ENCODE results near the gene SUMF1.
"Not testable (repeated sequence)": the region's sequence is repeated elsewhere in the genome, so short reads cannot be mapped to it uniquely, and the experiment has no call there.

The SUMF1 gene

DNA sequence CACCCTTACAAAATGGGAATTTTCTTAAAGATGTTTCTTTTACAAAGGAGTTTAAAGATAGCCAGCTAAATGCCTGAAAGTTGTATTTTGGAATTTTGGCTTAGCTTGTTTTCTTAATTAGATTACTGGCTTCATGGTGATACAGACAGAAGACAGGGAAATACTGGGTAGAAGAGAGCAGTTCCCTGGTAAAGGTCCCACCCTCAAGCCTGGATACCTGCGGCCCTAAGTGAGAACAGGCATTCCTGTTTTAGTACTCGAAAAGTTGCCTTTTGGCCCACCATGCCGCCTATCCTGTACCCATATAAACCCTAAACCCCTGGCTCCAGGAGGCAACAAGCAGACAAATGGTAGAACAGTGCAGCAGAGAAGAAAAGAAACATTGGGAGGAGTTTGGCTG, 134.5 kb downstream of the SUMF1 start:
- no peak for DNase-seq

- DNase-seq: no peak
Measured at GRCh38 chr3:4332111-4332510, 135.0 kb downstream of the SUMF1 start.

DNA sequence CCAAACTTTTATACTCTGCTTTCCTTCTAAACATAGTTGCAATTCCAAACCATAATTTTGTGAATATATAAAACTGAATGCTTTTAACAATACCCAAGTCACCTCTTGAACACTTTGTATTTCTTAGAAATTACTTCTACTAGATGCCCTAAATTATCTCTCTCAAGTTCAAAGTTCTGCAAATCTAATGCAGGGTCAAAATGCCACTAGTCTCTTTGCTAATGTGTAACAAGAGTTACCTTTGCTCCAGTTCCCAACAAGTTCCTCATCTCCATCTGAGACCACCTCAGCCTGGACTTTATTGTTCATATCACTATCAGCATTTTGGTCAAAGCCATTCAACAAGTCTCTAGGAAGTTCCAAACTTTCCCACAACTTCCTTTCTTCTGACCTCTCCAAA, 137.3 kb downstream of the SUMF1 start:
- DNase-seq: not testable (repeated sequence)

DNA sequence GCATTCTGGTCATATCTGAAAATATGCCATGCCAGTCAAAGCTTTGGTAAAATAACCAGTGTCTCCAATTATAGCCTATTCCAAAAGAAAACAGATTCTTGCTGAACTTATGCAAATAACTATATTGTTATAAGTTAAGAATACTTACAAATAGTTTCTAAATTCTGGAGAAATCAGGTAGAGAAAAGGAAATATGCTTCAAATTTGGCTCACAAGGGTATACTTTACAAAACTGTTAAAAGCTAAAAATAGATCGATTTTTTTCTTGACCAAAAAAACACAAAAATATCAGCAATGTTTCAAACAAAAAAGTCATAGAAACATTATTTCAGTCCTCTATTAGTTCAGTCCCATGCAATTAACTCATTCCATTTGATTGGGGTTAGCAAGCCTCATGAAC, 140.2 kb downstream of the SUMF1 start:
- DNase-seq: no peak

DNA sequence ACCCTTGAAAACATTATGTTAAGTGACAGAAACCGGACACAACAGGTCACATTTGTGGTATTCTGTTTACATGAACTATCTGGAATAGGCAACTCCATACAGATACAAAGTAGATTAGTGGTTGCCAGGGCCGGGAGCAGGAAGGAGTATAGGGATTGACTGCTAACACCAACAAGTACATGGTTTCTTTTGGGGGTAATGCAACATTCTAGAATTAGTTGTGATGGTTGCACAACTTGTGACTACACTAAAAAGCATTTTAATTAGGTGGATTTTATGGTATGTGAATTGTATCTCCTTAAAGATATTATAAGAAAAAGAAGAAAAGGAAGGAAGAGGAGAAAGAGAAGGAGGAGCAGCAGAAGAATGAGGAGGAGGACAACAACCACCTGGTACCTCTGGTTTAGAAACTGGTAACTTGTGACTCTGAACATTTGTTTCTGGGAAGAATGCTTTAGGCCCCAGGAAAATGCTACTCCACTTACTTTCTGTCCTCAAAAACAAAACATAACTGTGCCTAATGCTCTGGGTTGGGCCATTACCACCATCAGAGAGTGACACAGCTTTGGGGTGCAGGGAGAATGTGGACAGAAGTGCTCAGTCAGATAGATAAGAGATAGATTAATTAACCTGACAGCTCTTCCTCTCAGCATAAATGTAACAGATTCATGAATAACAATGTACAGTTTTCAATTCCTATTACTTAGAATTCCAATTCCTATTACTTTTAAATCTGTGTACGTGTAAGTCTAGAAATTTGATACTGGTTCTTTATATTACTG, 143.6 kb downstream of the SUMF1 start:
- DNase-seq: no peak

DNA sequence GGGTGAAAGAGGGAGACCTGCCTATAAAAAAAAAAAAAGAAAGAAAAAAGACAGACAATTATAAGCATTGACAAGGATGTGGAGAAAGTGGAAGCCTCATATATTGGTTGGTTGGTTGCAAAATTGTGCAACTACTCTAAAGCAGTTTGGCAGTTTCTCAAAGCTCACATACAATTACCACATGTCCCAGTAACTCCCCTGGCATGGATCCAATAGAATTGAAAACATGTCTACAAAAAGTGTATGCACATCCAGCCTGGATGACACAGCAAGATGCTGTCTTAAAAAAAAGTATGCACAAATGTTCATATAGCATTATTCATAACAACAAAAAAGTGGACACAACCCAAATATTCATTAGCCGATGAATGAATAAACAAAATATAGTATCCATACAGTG, 144.4 kb downstream of the SUMF1 start:
- DNase-seq: no peak

DNA sequence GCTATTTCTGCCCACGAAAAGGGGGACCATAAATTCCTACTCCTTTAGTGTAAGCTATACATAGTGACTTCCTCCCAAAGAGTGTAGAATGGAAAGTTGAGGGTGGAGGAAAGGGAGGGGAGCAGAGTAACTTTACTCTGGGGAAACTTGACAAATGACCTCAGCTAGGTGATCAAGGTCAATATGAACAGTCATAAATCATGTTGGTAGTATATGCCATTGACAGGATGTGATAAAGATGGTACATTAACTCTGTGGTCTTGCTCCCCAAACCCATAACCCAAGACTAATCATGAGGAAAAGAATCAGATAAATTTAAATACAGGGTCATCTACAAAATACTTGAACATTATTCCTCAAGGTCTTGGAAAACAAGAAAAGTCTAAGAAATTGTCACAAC, 145.3 kb downstream of the SUMF1 start:
- no peak for DNase-seq

DNA sequence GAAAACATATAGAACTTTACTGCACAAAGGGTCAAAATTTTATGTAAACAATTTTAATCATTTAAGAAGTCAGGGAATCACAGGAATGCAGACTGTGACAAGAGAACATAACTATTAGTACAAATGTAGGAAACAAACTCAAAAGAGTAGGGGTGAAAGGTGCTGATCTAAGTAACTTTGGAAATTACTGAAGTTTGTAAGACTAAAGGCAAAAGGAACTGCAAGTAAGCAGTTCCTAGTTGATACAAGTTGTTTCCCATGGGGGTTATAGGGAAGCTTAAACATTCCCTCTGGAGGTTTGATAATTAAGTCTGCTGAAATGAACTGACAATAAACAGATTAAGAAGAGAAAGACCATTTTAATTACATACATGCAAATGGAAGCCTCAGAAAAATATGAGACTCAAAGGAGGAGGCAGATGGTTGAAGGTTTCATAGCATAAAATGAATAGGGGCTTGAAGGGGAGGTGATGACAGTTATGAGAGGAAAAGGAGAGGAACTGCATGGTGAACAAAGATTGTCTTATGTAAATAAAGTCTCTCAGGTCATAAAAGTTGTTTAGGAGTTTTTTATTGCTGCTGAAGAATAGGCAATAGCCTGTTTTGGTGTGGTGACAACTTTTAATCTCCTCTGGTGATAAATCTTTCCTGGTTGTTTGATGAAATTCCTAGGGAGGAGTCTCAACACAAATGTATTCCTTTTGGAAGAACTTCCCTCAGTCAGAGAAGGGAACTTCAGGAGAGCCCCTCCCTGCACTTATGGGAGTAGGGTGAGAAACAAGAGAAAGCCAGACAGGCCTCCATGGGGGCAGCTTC, 146.8 kb downstream of the SUMF1 start:
- no peak for DNase-seq

GRCh38 chr3:4314688-4315087, 152.4 kb downstream of the SUMF1 start:
- DNase-seq: no peak

DNA sequence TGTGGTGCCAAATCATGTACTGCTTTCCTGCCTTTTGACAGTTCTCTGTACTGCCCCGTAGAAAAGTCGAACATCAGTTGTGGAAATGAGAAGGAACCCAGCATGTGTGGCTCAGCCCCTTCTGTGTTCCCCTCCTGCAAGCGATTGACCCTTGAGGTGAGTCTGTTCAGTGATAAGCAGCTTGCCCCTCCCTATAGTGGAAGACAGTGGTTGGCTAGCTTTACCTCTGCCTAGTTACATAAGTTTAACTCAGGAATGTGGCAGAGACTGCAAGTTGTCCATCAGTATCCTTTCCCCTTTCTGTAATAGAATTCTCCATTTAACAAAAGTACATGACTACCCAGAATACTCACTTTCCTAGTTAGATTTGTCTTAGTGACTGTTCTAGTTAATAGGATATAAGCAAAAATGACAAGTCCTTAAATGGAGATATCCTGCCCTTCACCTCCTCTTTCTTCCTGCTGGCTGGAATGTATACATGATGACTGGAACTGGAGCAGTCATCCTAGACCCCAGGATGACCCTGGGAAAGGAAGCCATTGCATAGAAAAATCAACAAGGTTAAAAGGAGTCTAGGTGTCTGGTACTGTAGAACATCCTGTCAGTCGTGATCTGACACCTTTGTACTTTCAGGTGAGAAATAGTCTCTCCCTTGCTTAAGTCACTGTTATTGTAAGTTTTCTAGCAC, 153.3 kb downstream of the SUMF1 start:
- no peak for DNase-seq

DNA sequence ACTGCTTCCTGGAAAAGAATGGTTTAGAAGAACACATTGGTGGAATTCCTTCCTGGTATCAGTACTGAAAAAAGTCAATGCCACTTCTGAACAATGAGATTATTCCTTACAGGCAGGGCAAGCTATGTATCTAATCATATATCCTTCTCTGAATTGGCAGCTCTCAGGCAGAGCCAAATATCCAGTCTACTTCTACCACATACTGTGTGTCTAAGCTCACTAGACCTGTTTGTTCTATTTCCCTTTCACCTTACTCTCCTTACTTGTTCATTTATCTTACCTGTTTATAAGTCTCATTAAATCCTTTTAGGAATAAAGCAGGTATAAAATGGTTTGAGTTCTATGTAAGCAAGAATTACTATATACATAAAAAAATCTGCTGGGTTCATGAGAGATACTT, 155.6 kb downstream of the SUMF1 start:
- DNase-seq: no peak

Measured in NCI-H2081 (cell line).